SU-DHL-6 (cell line): ENCODE results near the gene KCTD17.

Experiments used
- H2AFZ ChIP-seq: fragments of 200-600 bp; sonication (generic); 2 replicates; pipeline ENCODE4 v1.6.1; 2014; ENCODE audit warnings: low read depth, mild to moderate bottlenecking, moderate library complexity, mixed read lengths, antibody characterized with exemption, low read length; ENCODE audit not compliant: severe bottlenecking
- H3F3A ChIP-seq: fragments of 200-600 bp; shearing (Covaris generic); 2 replicates; pipeline ENCODE4 v1.6.0; 2016; ENCODE audit warnings: antibody characterized with exemption, mild to moderate bottlenecking; ENCODE audit not compliant: insufficient read depth
- H3K27ac ChIP-seq: fragments of 200-600 bp; sonication (generic); 2 replicates; pipeline ENCODE4 v1.5.1; 2016; ENCODE audit warnings: low read depth, mild to moderate bottlenecking, low read length, moderate library complexity, mixed read lengths
- H3K27me3 ChIP-seq: fragments of 200-600 bp; sonication (generic), shearing (Covaris generic); 2 replicates; pipeline ENCODE4 v1.6.0; 2014; ENCODE audit warnings: mild to moderate bottlenecking, low read length
- H3K36me3 ChIP-seq: fragments of 200-600 bp; sonication (generic); 2 replicates; pipeline ENCODE4 v1.6.1; 2014; ENCODE audit warnings: mild to moderate bottlenecking, low read length, mixed read lengths
- H3K4me2 ChIP-seq: fragments of 300-600, 200-600 bp; shearing (Covaris generic), sonication (generic); 2 replicates; pipeline ENCODE4 v1.6.0; 2014; ENCODE audit warnings: low read length, low read depth, mild to moderate bottlenecking; ENCODE audit not compliant: poor library complexity, severe bottlenecking
- H3K4me3 ChIP-seq: fragments of 200-600 bp; sonication (generic); 2 replicates; pipeline ENCODE4 v1.5.1; 2014; ENCODE audit warnings: antibody characterized with exemption, low read length, mild to moderate bottlenecking, mixed read lengths; ENCODE audit not compliant: insufficient read depth, poor library complexity, severe bottlenecking
- H3K79me2 ChIP-seq: fragments of 200-600 bp; sonication (generic); 2 replicates; pipeline ENCODE4 v1.6.1; 2014; ENCODE audit warnings: mild to moderate bottlenecking, low read length, moderate library complexity; ENCODE audit not compliant: insufficient read depth
- H3K9ac ChIP-seq: fragments of 200-600 bp; sonication (generic); 2 replicates; pipeline ENCODE4 v1.7.0; 2014; ENCODE audit warnings: mild to moderate bottlenecking, low read length
- H3K9me2 ChIP-seq: fragments of 200-600 bp; sonication (generic); replicated peaks from 2 replicates; pipeline ENCODE4 v1.6.1; 2014; ENCODE audit warnings: low read length; ENCODE audit not compliant: insufficient read depth
- H3K9me3 ChIP-seq: fragments of 200-600 bp; sonication (generic); 2 replicates; pipeline ENCODE4 v1.6.1; 2014; ENCODE audit warnings: low read length, mixed read lengths; ENCODE audit not compliant: insufficient read depth
- H4K20me1 ChIP-seq: fragments of 200-600 bp; sonication (generic); 2 replicates; pipeline ENCODE4 v1.6.1; 2014; ENCODE audit warnings: low read depth, mild to moderate bottlenecking, antibody characterized with exemption, low read length, moderate library complexity, mixed read lengths
- EZH2phosphoT487 ChIP-seq: fragments of 200-600 bp; sonication (generic), shearing (Covaris generic); conservative IDR thresholded peaks from 2 replicates; pipeline ENCODE4 v1.6.1; 2018; ENCODE audit warnings: mild to moderate bottlenecking, antibody characterized with exemption, low read length, moderate library complexity, mixed read lengths
- TF ChIP-seq, protein P1 (sequence below): fragments of 200-600 bp; sonication (generic); IDR thresholded peaks from one replicate; pipeline ENCODE4 v1.5.1; 2017; ENCODE audit warnings: antibody characterized with exemption, mild to moderate bottlenecking, low read length, moderate library complexity; ENCODE audit not compliant: insufficient read depth, poor library complexity, severe bottlenecking

KCTD17 gene

DNA sequence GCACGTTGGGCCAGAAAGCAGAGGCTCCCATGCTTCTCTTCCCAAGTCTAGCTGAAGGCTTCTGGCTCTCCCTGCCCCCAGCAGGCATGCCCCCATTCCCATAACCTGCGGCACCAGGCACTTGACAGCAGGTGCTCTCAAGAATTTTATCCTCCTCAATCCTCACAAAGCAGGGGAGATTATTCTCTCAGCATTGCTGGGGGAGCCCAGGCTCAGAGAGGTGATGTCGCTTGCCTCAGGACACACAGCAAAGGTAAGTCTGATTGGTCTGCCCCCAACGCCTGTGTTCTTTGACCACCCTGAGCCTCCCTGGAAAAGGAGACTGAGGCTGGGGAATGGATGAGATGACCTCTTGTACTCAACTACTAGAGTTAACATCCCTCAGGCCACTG, 37.1 kb upstream of the KCTD17 start:
- Histone ChIP-seq H3K36me3 (no peaks in the 10 kb centered on the region), H3K79me2 (no peaks in the 10 kb centered on the region), H3K4me2 (no peak overlapping the region), H3F3A (no peaks in the 10 kb centered on the region), H3K4me3 (no peak overlapping the region), H3K9ac (no peak overlapping the region), H3K9me3 (no peaks in the 10 kb centered on the region), H3K9me2 (no peaks in the 10 kb centered on the region), H3K27me3 (no peaks in the 10 kb centered on the region), H3K27ac (no peak overlapping the region), H2AFZ (no peak overlapping the region), H4K20me1 (no peaks in the 10 kb centered on the region)
- no peak for TF ChIP-seq EZH2phosphoT487
- TF ChIP-seq, protein P1, sequence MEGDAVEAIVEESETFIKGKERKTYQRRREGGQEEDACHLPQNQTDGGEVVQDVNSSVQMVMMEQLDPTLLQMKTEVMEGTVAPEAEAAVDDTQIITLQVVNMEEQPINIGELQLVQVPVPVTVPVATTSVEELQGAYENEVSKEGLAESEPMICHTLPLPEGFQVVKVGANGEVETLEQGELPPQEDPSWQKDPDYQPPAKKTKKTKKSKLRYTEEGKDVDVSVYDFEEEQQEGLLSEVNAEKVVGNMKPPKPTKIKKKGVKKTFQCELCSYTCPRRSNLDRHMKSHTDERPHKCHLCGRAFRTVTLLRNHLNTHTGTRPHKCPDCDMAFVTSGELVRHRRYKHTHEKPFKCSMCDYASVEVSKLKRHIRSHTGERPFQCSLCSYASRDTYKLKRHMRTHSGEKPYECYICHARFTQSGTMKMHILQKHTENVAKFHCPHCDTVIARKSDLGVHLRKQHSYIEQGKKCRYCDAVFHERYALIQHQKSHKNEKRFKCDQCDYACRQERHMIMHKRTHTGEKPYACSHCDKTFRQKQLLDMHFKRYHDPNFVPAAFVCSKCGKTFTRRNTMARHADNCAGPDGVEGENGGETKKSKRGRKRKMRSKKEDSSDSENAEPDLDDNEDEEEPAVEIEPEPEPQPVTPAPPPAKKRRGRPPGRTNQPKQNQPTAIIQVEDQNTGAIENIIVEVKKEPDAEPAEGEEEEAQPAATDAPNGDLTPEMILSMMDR, result no peak

DNA sequence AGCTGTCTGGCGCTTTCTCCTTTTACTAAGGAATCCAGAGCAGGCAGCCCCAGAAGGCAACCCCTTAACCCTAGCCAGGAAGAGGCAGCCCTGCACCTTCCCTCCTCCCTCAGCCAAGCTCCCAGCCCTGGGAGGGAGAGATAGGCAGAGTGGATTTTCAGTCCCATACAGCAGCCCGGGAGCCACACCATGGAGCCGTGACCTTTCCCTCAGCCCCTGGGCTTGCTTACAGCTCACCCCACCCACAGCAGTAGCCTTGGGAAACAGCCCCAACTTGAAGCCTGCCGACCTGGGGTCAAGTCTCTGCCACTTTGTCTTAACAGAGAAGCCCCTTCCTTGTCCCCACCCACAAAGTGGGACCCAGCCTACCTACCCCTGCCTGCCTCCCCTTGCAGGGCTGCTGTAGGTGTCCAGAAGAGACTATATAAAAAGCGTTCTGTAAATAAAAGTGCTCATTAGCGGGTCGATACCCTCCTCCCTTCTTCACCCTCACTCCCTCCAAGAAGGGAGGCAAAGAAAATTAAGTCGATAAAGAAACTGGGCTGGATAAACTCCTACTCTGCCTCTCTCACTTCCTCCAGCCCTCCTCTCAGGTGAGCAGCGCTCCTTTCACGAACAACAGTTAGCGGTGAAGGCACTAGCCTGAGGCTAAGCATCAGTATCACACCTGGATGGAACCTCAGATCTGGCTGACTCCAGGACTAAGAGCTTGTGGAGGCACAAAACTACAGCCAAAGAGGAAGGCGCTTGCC, 36.5 kb upstream of the KCTD17 start:
- no peak overlapping the region for H3K27ac ChIP-seq
- H3K9me3 ChIP-seq, result no peaks in the 10 kb centered on the region
- H3K9me2 ChIP-seq, result no peaks in the 10 kb centered on the region
- H4K20me1 ChIP-seq, result no peaks in the 10 kb centered on the region
- H2AFZ ChIP-seq, result no peak overlapping the region
- no peak overlapping the region for H3K4me2 ChIP-seq
- no peaks in the 10 kb centered on the region for H3K27me3 ChIP-seq
- H3K9ac ChIP-seq, result no peak overlapping the region
- H3K36me3 ChIP-seq, result no peaks in the 10 kb centered on the region
- no peak for TF ChIP-seq EZH2phosphoT487
- TF ChIP-seq, protein P1, result no peak
- H3K4me3 ChIP-seq, result no peak overlapping the region
- H3K79me2 ChIP-seq, result no peaks in the 10 kb centered on the region
- no peaks in the 10 kb centered on the region for H3F3A ChIP-seq

DNA sequence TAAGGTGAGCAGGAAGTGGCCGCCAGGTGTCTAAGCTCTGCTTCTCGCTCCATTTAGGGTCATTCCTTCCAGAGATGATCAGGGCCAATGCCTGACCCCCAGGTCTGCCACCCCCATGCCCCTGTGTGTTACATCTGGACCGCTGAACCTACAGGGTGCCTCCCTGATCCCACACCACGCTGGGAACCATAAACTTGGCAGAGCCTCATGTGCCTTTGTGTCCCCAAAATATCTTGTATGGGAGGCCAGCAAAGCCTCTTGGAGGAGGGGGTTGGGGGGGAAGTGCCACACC, 36.0 kb upstream of the KCTD17 start:
- Histone ChIP-seq H3F3A (no peaks in the 10 kb centered on the region), H4K20me1 (no peaks in the 10 kb centered on the region), H3K9ac (no peak overlapping the region), H3K27me3 (no peaks in the 10 kb centered on the region), H3K36me3 (no peaks in the 10 kb centered on the region), H3K9me3 (no peaks in the 10 kb centered on the region), H3K79me2 (no peaks in the 10 kb centered on the region), H2AFZ (no peak overlapping the region), H3K27ac (no peak overlapping the region), H3K4me2 (no peak overlapping the region), H3K9me2 (no peaks in the 10 kb centered on the region), H3K4me3 (no peak overlapping the region)
- TF ChIP-seq, protein P1, result no peak
- no peak for TF ChIP-seq EZH2phosphoT487
